ENCODE results near the gene RPAIN. TPM values are rescaled to one million over a fixed set of nuclear protein-coding genes. Genes with fewer than 3 reads are reported as not detected.
"Not testable (repeated sequence)": the region's sequence is repeated elsewhere in the genome, so short reads cannot be mapped to it uniquely, and the experiment has no call there.

The RPAIN gene
- total RNA-seq, 8 experiments from 2014 or later, result 54.7 to 126 (median 99.1) TPM

DNA sequence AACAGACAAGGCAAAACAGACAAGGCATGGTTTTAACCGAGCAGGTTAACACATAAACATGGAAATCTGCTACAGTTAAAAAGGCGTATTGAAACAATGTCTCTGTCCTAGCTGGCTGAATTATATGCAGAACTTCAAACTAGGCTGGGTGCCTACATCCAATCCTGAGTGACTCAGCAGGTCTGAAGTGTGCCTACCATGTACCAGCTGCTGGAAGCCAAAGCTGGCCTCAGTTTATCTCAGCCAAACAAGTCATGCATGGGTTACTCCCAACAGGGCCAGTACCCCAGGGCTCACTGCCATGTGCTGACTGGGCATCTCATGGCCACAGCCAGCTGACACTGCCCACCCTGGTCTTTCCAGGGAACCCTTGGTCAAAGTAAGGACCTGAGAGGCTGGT, 15.0 kb downstream of the RPAIN start:
- H3K4me3 ChIP-seq, result no peak overlapping the region
- no peak for ATAC-seq (replicated peaks in 6 of 8)
- in situ Hi-C loops (cut with MboI; ENCODE audit: low pct_unique_long_range_greater_than_20kb in 2 of 9, low sequenced_read_pairs in 9 of 9, unreplicated experiment in 9 of 9), result no loop called here
- H3K27ac ChIP-seq, result no peak overlapping the region
- H3K4me1 ChIP-seq (replicated peaks in 1 of 2), result peaks cover 11% of the 10 kb centered on the region in 2 donors
- 77 to 100% (median 96%) methylated on average over 1 to 2 of the region's 2 CpGs; no CpG with 5 or more reads in 4 of the 10 experiments for WGBS, 10 experiments

DNA sequence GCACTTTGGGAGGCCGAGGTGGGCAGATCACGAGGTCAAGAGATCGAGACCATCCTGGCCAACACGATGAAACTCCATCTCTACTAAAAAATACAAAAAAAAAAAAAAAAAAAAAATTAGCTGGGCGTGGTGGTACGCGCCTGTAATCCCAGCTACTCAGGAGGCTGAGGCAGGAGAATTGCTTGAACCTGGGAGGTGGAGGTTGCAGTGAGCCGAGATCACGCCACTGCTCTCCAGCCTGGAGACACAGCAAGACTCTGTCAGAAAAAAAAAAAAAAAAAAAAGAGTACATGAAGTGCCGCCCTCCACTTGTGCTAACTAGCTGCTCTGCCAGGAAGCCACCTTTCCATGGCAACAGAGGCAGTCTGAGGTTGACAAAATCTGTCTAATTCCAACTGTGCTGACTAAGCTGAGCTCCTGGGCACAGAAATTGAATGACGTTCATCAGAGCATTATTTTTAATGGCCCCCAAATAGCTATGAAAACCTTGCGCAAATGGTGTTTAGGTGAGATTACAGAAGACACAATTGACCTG, 15.9 kb downstream of the RPAIN start:
- WGBS, 10 experiments, result 77 to 100% (median 94%) methylated on average over 2 to 8 of the region's 12 CpGs; no CpG with 5 or more reads in 2 of the 10 experiments
- ATAC-seq (replicated peaks in 6 of 8), result peak in 1 of 8 experiments; percentile 2

DNA sequence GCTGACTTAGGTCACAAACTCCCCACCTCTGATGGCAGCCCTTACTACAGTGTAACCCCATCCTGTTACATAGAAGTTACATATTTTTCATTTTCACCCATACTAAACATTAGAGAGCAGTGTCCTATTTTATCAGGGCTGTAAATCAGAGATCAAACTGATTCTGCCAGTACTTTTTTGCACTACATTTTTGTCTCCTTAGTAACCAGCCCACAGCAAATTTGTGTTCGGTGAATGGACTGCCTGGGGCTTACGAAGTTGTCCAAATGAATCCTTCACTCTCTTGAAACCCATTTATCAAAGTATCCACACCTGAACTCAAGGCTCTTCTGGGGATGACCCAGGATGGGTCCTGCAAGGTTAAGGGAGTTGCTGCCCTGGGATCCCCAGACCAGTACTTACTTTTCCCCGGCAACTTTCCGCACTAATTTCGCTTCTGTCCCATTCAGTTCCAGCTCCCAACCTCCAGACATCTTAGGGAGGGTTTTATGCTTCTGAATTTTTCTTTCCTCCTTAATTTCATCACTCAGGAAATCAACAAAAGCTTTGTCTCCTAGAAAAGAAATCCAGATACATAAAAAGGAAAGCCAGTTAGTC, 17.8 kb downstream of the RPAIN start:
- in situ Hi-C loops (cut with MboI; ENCODE audit: low pct_unique_long_range_greater_than_20kb in 2 of 9, low sequenced_read_pairs in 9 of 9, unreplicated experiment in 9 of 9), result no loop called here
- ATAC-seq (replicated peaks in 6 of 8), result no peak

More for the DNA sequence above, 15.9 kb downstream of the RPAIN start:
- H3K27ac ChIP-seq; in situ Hi-C loops (cut with MboI; ENCODE audit: low pct_unique_long_range_greater_than_20kb in 2 of 9, low sequenced_read_pairs in 9 of 9, unreplicated experiment in 9 of 9); H3K4me3 ChIP-seq: not testable (repeated sequence)
- peaks cover 11% of the 10 kb centered on the region in 2 donors for H3K4me1 ChIP-seq (replicated peaks in 1 of 2)

DNA sequence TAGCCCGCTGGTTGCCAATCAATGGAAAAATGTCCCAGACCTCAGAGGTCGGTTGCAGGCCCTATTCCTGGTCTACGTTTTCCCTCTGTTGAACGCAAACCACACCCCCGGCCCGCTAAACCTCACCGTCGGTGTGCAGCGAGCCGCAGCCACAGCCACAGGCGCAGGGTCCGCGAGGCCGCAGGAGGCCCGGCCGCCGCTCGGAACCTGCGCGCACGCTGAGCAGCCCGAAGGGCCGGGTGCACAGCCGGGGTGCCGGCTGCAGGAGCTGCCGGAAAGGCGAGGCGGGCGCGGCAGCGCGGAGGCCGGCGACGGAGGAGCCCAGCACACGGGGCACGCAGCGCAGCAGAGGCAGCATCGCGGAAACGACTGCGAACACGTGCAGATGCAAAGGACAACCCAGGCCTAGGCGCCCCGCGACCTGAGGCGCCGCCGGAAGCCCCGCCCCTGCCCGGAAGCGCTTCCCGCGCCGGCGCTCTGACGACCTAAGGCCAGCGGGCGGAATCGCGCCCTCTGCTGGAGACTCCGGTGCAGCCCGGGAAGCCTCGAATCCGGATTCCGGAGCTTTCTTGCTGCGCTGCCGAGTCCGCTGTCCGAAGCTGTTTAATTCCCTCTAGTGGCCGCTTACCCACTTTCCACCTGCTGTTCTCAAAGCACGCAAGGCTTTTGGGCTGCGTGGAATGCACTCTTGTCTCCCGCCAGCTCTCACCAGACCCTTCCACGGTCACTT, 18.9 kb downstream of the RPAIN start, which contains the start of gene C1QBP:
C1QBP (minus strand) TSS at position 440 of the 730 bp plus-strand sequence; CDS start at position 358, 82 bp downstream.
- H3K4me1 ChIP-seq (replicated peaks in 1 of 2), result peaks cover 11% of the 10 kb centered on the region in 2 donors
- in situ Hi-C loops (cut with MboI; ENCODE audit: low pct_unique_long_range_greater_than_20kb in 2 of 9, low sequenced_read_pairs in 9 of 9, unreplicated experiment in 9 of 9), result no loop called here
- H3K27ac ChIP-seq, result peak within 1 kb of the TSS; percentile 73 to 81
- H3K4me3 ChIP-seq, result peak within 1 kb of the TSS; percentile 66 to 98 (median 81)
- ATAC-seq (replicated peaks in 6 of 8), result peak; percentile 84 to 97 (median 94)
- 0 to 1% (median 0%) methylated on average over 1 to 21 of the region's 75 CpGs; no CpG with 5 or more reads in 4 of the 10 experiments for WGBS, 10 experiments

More for the DNA sequence above, 17.8 kb downstream of the RPAIN start:
- peak overlapping the region; percentile 66 to 98 (median 81) for H3K4me3 ChIP-seq
- H3K27ac ChIP-seq, result no peak overlapping the region
- H3K4me1 ChIP-seq (replicated peaks in 1 of 2), result peaks cover 11% of the 10 kb centered on the region in 2 donors
- 0 to 60% (median 42%) methylated on average over 1 to 5 of the region's 5 CpGs; no CpG with 5 or more reads in 2 of the 10 experiments for WGBS, 10 experiments

DNA sequence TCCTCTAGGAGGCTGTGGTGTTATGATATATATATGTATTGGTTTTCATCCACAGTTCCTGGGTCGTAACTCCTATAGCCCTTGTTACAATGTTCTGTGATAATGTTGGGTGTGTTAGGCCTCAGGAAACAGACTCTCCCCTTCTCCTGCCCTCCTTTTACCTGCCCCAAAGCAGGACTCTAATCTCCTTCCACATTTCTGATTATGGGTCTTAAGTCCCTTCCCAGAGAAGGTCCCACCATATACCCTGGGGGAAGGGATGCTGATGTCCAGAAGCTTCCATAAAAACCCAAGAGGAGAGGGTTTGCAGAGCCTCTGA, 19.4 kb downstream of the RPAIN start:
- Histone ChIP-seq H3K4me1 (replicated peaks in 1 of 2) (peaks cover 11% of the 10 kb centered on the region in 2 donors), H3K4me3 (peak overlapping the region; percentile 66 to 98 (median 81)), H3K27ac (peak overlapping the region in 1 of 2 donors; percentile 54)
- in situ Hi-C loops (cut with MboI; ENCODE audit: low pct_unique_long_range_greater_than_20kb in 2 of 9, low sequenced_read_pairs in 9 of 9, unreplicated experiment in 9 of 9), result no loop called here
- WGBS, 10 experiments, result 0 to 86% (median 33%) methylated on average over 1 of the region's 1 CpG; no CpG with 5 or more reads in 4 of the 10 experiments
- ATAC-seq (replicated peaks in 6 of 8), result no peak

DNA sequence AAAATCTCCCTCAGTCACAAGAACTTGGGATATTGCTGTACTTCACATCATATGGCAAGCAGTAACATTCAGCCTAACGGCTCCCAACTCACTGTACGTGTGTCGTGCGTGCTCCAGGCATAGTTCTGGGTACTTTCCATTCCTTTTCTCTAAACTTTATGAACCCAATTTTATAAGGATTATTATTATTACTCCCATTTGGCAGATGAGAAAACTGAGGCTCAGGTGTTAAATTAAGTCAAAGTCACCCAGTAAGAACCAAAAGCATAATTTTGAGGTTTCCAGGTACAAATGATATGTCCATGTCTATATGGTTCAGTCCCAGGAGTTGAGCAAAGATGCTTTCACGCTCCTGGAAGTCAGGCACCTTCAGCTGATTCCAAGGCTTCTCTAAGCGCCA, 23.7 kb downstream of the RPAIN start:
- WGBS, 10 experiments, result 73 to 100% (median 99%) methylated on average over 1 to 6 of the region's 6 CpGs
- ATAC-seq (replicated peaks in 6 of 8), result no peak
- no peak overlapping the region for H3K27ac ChIP-seq
- in situ Hi-C loops (cut with MboI; ENCODE audit: low pct_unique_long_range_greater_than_20kb in 2 of 9, low sequenced_read_pairs in 9 of 9, unreplicated experiment in 9 of 9), result no loop called here
- no peak overlapping the region for H3K4me3 ChIP-seq
- peaks cover 3 to 4% of the 10 kb centered on the region in 2 donors for H3K4me1 ChIP-seq (replicated peaks in 1 of 2)

DNA sequence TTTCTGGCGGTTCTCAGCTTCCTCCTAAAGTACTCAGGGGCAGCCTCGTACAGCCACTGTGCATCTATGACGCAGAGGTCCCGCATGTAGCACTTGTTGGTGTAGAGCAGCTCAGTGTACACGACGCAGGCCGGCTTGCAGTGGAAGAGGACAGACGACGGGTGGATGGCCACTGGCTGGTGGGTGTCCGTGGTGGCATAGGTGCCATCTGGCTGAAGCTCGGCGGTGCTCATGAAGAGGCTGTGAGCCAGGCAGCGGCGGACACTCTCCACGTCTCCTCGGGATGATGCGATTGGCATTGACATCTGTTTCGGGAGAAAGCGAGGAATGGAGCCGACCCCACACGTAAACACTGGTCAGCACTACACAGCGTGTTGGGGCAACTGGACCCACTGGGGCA, 24.2 kb downstream of the RPAIN start:
- Histone ChIP-seq H3K4me3 (no peak overlapping the region), H3K27ac (no peak overlapping the region), H3K4me1 (replicated peaks in 1 of 2) (peaks cover 3 to 4% of the 10 kb centered on the region in 2 donors)
- in situ Hi-C loops (cut with MboI; ENCODE audit: low pct_unique_long_range_greater_than_20kb in 2 of 9, low sequenced_read_pairs in 9 of 9, unreplicated experiment in 9 of 9), result no loop called here
- 92 to 100% (median 100%) methylated on average over 1 to 12 of the region's 22 CpGs; no CpG with 5 or more reads in 5 of the 10 experiments for WGBS, 10 experiments
- ATAC-seq (replicated peaks in 6 of 8), result no peak

DNA sequence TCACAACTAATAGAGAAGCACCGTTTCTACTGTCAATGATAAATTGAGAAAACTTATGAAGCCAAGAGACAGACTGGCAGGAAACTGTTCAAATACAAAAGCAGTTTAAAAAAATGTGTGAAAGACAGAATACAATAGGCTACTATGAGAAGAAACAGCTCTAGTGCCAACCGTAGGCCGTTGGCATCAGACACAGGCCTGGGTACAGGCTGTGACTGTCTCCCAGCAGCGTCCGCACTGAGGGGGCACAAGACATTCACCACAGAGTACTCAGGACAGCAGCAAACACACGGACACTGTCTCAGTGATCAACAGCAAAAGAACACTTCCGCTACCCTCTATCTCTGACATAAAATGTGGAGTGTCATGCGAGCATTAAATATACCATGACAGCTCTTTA, 26.8 kb downstream of the RPAIN start:
- H3K4me1 ChIP-seq (replicated peaks in 1 of 2), result no peaks in the 10 kb centered on the region
- WGBS, 10 experiments, result 82 to 100% (median 95%) methylated on average over 4 to 8 of the region's 8 CpGs
- ATAC-seq (replicated peaks in 6 of 8), result no peak
- H3K27ac ChIP-seq, result no peak overlapping the region
- in situ Hi-C loops (cut with MboI; ENCODE audit: low pct_unique_long_range_greater_than_20kb in 2 of 9, low sequenced_read_pairs in 9 of 9, unreplicated experiment in 9 of 9), result no loop called here
- no peak overlapping the region for H3K4me3 ChIP-seq

DNA sequence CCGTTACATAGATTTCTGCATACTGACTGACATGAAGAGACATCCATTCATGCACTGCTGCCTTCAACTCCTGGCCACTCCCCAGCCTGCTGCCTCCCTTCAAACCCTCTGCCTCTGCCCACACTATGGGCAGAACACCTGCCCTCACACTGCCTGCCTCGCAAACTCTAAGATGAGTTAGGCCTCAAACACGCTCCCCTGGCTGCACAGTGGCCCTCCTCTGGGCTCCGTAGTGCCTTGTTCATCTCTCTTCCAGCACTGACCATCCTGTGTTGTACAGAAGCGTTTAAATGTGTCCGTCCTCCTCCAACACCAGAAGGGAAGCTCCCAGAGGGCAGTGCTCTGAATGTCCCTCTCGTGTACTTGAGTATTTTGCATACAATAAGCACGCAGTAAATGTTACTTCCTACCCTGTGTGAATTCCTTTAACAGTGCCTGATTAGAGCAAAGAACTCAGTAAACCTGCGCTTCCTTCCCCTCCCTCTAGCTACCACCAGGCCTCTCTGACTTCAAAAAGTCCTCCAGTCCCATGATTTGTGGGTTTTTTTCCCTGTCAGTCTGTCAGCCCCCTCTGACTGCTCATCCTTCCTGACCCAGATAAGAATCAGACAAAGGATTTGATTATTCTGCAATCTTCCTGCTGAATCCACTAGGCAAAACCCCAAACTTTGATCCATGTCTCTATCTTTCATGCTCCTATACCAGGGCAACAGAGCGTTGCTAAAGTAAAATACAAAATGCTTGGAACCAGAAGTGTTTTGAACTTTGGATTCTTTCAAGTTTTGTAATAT, 44.9 kb downstream of the RPAIN start:
- WGBS, 10 experiments, result 71 to 100% (median 88%) methylated on average over 2 to 9 of the region's 10 CpGs
- no peak overlapping the region for H3K4me3 ChIP-seq
- no peak for ATAC-seq (replicated peaks in 6 of 8)
- in situ Hi-C loops (cut with MboI; ENCODE audit: low pct_unique_long_range_greater_than_20kb in 2 of 9, low sequenced_read_pairs in 9 of 9, unreplicated experiment in 9 of 9), result no loop called here
- H3K4me1 ChIP-seq (replicated peaks in 1 of 2), result peaks cover 11 to 12% of the 10 kb centered on the region in 2 donors
- H3K27ac ChIP-seq, result no peak overlapping the region

DNA sequence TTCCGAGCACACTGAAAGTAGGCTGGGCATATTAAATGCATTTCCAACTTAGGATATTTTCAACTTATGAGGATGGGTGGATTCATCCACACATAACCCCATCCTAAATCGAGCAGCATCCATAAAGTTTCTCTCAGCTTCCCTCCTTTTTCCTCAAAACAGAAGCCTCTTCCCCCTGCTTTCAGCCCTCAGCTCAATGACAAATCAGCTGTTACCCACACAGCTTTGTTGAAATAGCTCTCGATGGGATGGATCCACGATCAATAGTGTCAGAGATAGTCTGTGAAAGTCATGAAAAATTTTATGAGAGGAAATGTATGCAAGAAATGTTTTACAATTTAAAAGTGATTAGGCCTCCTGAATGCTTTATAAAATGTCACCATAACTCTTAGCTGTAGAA, 46.3 kb downstream of the RPAIN start:
- in situ Hi-C loops (cut with MboI; ENCODE audit: low pct_unique_long_range_greater_than_20kb in 2 of 9, low sequenced_read_pairs in 9 of 9, unreplicated experiment in 9 of 9), result no loop called here
- 50 to 100% (median 80%) methylated on average over 1 to 4 of the region's 4 CpGs; no CpG with 5 or more reads in 1 of the 10 experiments for WGBS, 10 experiments
- no peak for ATAC-seq (replicated peaks in 6 of 8)
- Histone ChIP-seq H3K4me3 (no peak overlapping the region), H3K4me1 (replicated peaks in 1 of 2) (peaks cover 11 to 12% of the 10 kb centered on the region in 2 donors), H3K27ac (no peak overlapping the region)

DNA sequence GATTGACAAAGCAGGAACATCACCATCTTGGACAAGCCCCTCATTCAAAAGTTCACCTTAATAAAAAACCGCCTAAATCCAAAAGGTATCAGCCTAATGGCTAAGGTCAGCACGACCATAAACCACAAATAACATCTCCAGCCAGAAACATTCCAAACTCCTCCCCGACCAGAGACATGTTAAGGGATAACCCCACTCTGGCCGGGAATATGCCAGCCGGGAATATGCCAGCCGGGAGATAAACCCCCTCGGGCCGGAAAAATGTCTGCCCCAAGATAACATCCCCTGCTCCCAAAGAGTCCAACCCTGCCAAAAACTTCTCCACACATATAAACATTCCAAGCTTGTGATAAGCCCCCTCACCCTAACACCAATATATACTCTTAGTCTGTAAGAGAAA, 47.4 kb downstream of the RPAIN start:
- Histone ChIP-seq H3K4me3 (peak overlapping the region; percentile 56 to 91 (median 87)), H3K4me1 (replicated peaks in 1 of 2) (peaks cover 11 to 12% of the 10 kb centered on the region in 2 donors), H3K27ac (peak overlapping the region in 1 of 2 donors; percentile 38)
- no peak for ATAC-seq (replicated peaks in 6 of 8)
- in situ Hi-C loops (cut with MboI; ENCODE audit: low pct_unique_long_range_greater_than_20kb in 2 of 9, low sequenced_read_pairs in 9 of 9, unreplicated experiment in 9 of 9), result no loop called here
- 0 to 6% (median 0%) methylated on average over 2 to 5 of the region's 8 CpGs; no CpG with 5 or more reads in 4 of the 10 experiments for WGBS, 10 experiments

DNA sequence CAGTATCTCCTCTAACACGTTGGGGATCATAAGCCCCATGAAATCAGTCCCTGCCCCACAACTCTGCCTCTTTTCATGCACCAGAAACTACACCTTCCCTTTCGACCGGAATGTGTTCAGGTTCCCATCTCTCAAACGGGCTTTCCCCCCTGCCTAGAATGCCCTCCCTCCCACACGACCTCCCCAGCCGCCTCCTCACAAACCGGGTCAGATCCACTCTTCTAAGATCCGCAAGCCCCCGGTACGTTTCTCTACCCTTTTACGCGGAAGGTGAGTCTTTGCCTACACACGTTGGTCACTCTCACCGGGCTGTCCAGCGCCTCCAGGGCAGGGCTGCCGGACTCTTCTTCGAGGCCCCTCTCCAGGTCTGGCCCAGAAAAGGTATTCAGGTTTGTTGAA, 48.1 kb downstream of the RPAIN start:
- WGBS, 10 experiments, result 0% methylated on average over 1 to 7 of the region's 17 CpGs; no CpG with 5 or more reads in 4 of the 10 experiments
- H3K4me1 ChIP-seq (replicated peaks in 1 of 2), result peaks cover 11 to 12% of the 10 kb centered on the region in 2 donors
- peak overlapping the region; percentile 53 to 55 for H3K27ac ChIP-seq
- in situ Hi-C loops (cut with MboI; ENCODE audit: low pct_unique_long_range_greater_than_20kb in 2 of 9, low sequenced_read_pairs in 9 of 9, unreplicated experiment in 9 of 9), result no loop called here
- peak overlapping the region; percentile 56 to 91 (median 87) for H3K4me3 ChIP-seq
- ATAC-seq (replicated peaks in 6 of 8), result peak in 5 of 8 experiments; percentile 10 to 23 (median 20)
